B cell (primary cell): ENCODE results near the gene CYB561D1.

Experiments
- EZH2 ChIP-seq: IDR thresholded peaks from 2 replicates; pipeline ENCODE4 v1.6.1; 2012; ENCODE audit warnings: borderline replicate concordance, low read depth, mild to moderate bottlenecking, moderate library complexity, low read length; ENCODE audit not compliant: insufficient read depth, poor library complexity, severe bottlenecking
- TF ChIP-seq, protein P1 (sequence below): fragments of 200-600 bp; IDR thresholded peaks from one replicate; pipeline ENCODE4 v1.8.0; 2022; ENCODE audit warnings: antibody characterized with exemption, mild to moderate bottlenecking

DNA sequence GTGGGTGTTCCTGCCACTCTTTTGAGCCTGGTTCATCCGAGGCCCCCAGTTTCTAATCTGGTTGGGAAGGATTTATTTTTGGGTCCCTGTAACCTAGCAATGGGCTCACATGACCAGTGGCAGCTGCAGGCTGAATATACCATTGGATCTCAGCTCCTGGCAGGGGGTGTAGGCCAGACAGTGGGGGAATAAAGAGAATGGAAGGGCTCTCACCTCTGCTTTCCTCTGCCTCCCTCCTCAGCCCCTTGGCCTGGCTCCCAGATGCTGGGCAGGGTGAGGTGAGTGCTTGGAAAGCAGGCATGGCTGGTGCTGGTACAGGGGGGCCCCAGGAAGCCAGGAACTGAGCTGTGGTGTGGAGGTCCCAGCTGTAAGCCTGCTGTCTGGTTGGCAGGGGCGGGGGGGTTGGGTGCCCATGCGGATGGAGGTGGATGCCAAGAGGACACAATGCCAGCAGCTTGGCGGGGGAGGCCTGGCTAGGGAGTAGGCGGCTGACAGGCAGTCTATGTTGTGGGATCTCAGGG lies 42.1 kb downstream of the CYB561D1 start:
- no peak for TF ChIP-seq EZH2
- TF ChIP-seq, protein P1, sequence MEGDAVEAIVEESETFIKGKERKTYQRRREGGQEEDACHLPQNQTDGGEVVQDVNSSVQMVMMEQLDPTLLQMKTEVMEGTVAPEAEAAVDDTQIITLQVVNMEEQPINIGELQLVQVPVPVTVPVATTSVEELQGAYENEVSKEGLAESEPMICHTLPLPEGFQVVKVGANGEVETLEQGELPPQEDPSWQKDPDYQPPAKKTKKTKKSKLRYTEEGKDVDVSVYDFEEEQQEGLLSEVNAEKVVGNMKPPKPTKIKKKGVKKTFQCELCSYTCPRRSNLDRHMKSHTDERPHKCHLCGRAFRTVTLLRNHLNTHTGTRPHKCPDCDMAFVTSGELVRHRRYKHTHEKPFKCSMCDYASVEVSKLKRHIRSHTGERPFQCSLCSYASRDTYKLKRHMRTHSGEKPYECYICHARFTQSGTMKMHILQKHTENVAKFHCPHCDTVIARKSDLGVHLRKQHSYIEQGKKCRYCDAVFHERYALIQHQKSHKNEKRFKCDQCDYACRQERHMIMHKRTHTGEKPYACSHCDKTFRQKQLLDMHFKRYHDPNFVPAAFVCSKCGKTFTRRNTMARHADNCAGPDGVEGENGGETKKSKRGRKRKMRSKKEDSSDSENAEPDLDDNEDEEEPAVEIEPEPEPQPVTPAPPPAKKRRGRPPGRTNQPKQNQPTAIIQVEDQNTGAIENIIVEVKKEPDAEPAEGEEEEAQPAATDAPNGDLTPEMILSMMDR, result no peak
